ENCODE data around the gene GINS2.

GRCh38 chr16:85662482-85662812 is 26.3 kb downstream of the GINS2 start:
- TF ChIP-seq ZFP3 (CRISPR knock-in tag; IDR thresholded peaks at IDR 0.05) = no peak
- no peak for TF ChIP-seq ZFP30 (CRISPR knock-in tag; IDR thresholded peaks at IDR 0.05)
- no peak for TF ChIP-seq OSR1 (CRISPR knock-in tag; IDR thresholded peaks at IDR 0.05)
- no peak for TF ChIP-seq RARB (CRISPR knock-in tag; IDR thresholded peaks at IDR 0.05)
- no peak for TF ChIP-seq PATZ1 (CRISPR knock-in tag; IDR thresholded peaks at IDR 0.05; ENCODE audit: borderline replicate concordance)
- TF ChIP-seq TCF4 (CRISPR knock-in tag; IDR thresholded peaks at IDR 0.05; ENCODE audit: borderline replicate concordance) = no peak
- TF ChIP-seq PPARA (CRISPR knock-in tag; IDR thresholded peaks at IDR 0.05; ENCODE audit: borderline replicate concordance) = no peak
